H54 (cell line): ENCODE results near the gene DNAJC15.

Source experiments
- DNase-seq: peaks from one replicate; pipeline ENCODE4 v3.0.0; 2011; ENCODE audit warnings: low spot score, mixed read lengths; ENCODE audit not compliant: insufficient read length
- FAIRE-seq: peaks from 3 replicates; lab custom pipeline; 2011; peaks lifted over from hg19 to GRCh38; lab: Jason Lieb, UNC
- POLR2A ChIP-seq: IDR thresholded peaks from 2 replicates; pipeline ENCODE4 v1.6.1; 2011; ENCODE audit warnings: low read depth, mild to moderate bottlenecking, low read length

The DNAJC15 gene

DNA sequence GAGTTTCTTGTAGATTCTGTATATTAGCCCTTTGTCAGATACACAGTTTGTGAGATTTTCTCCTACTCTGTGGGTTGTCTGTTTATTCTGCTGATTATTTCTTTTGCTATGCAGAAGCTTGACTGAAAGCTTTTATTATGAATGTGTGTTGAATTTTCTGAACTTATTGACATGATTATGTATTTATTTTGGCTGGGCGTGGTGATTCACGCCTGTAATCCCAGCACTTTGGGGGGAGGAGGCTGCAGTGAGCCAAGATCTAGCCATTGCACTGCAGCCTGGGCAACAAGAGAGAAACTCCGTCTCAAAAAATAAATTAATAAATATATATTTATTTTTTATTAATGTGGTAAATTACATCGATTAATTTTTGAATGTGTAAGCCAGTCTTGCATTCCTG, 78.9 kb downstream of the DNAJC15 start:
- DNase-seq = no peak
- TF ChIP-seq POLR2A = no peak
- no peak for FAIRE-seq

DNA sequence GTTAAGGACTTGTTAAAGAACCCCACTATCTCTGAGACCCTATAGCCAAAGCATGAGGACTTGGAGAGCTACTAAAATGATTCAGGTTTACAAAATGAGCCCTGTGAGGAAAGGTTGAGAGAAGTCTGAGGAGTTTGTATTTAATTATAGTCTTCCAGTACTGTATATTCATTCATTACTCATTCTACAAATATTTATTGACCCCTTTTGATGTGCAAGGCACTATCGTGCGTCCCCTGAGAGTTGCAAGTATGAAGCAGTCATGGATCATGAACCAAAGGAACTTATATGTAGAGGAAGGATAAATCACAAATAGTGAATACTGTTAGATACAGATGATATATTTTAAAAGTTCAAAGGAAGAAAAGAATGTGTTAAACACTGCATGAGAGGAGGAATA, 84.4 kb downstream of the DNAJC15 start:
- no peak for TF ChIP-seq POLR2A
- no peak for DNase-seq
- no peak for FAIRE-seq

DNA sequence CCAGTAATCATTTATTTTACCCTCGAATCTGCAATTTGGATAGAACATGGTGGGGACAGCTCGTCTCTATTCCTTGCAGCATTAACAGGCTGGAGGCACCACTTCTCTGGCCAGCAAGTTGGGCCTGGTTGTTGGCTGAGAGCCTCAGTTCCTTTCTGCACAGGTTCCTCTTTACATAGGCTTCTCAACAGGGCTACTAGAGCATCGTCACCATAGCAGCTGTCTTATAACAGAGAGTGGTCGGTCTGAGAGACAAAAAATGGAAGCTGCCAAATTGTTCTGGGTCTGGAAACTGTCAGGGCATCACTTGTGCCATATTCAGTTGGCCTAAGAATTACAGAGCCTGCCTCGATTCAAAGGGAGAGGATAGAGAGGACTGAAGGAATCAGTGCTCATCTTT, 86.7 kb downstream of the DNAJC15 start:
- no peak for FAIRE-seq
- TF ChIP-seq POLR2A = no peak
- no peak for DNase-seq

DNA sequence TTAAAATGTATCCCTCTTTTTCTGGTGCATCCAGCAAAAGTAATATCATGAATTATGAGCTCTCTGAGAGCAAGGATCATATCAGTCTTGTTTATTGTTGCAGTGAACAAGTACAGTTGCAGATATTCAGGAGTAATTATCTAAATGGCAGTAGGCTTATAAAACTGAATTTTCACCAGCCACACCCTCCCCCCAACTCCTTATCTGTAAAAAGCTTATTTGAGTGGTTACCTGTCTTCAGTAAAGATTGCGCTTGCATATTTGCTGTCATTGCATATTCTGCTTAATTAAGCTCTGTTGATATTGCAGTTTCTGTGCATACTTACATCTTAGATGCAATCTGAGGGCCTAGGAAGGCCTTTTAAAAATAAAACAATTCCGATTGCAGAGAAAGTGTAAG, 87.3 kb downstream of the DNAJC15 start:
- FAIRE-seq (no peak), DNase-seq (no peak)
- TF ChIP-seq POLR2A = no peak

DNA sequence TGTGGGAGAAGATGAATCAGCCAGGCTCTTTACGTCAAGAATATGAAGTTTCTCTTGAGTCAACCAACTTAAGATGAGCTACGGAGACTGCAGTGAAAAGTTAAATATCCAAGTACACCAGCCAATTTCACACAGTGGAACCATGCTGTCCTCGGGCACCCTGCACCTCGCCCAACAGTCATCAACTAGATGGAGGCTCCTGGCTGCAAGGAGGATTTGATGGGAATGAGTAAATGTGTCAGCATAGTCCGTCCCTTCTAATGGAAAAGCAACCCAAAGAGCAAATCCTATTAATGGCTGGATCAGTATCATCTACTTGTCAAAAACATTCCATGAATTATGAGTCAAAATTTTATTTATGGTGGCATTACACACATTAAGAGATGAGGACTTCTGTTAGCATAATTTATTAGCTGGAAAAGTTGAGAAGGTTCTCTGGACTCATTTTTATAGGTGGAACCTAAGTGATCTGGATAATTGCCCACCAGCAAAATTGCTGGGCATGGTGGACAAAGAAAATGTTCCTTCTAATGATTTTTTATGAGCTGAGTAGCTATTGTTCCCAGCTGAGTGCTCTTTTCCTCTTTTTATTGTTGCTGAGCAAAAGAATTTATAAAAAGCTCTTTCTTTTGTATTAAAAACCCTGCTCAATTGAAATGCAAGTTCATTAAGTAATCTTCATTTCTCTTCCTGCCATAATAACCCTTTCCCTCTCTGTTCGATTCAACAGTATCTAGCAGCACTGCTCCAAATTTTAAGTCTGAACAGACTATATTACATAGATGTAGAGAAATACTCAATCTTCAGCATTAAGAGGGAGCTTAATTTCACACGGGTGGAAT, 88.4 kb downstream of the DNAJC15 start:
- DNase-seq = no peak
- no peak for TF ChIP-seq POLR2A
- FAIRE-seq = no peak

DNA sequence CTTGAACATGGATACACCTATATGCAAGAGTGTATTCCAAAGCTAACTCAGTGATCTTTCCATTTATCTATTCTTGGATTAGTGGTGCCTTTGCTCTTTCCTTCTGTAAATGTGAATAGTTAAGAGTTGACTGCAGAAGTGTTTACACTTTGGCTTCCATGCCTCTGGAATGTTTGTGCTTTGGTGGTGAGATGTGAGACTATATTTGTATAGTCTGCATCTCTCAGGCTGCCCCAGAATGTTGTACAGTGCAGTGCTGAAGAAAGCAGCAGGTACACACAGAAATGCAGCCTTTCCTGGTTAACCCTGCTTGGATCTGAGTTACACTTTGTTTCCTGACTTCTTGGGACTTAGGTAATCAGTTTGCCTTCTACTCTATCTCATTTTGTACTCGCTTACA, 90.2 kb downstream of the DNAJC15 start:
- TF ChIP-seq POLR2A = no peak
- DNase-seq (no peak), FAIRE-seq (no peak)

DNA sequence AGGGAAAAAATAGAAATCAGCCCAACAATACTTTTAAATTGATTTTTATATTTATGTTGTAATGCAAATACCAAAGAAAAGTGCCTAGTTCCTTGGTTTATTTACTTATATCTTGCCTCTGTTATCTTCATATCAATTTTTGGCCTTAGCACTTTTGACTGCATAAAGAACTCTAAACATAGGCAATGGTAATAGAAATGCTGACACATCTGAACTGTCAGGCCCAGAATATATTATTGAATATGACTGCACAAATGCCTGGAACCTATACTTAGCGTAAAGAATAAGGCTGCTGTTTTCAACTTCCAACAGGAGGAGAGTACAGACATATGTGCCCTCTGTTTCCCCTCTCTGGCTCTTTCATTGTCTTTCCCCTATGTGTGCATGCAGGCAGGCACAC, 91.1 kb downstream of the DNAJC15 start:
- no peak for TF ChIP-seq POLR2A

DNA sequence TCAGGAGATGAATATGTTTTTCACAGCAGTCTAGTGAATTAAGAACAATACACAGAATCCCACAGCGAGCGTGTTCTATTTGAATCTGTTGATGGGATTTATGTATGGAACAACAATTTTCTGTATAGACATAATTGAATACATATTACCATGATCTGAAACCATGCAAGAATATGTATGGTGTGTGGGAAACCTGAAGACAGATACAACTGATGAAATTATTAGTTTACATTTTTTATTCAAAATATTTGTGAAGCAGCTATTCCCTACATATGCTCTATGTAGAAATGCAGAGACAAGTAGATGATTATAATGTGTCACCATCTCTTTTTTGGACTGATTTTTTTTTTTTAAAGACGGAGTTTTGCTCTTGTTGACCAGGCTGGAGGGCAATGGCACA, 91.8 kb downstream of the DNAJC15 start:
- no peak for TF ChIP-seq POLR2A
- FAIRE-seq = no peak
- DNase-seq = no peak

More for the DNA sequence above, 91.1 kb downstream of the DNAJC15 start:
- no peak for DNase-seq
- FAIRE-seq = no peak

DNA sequence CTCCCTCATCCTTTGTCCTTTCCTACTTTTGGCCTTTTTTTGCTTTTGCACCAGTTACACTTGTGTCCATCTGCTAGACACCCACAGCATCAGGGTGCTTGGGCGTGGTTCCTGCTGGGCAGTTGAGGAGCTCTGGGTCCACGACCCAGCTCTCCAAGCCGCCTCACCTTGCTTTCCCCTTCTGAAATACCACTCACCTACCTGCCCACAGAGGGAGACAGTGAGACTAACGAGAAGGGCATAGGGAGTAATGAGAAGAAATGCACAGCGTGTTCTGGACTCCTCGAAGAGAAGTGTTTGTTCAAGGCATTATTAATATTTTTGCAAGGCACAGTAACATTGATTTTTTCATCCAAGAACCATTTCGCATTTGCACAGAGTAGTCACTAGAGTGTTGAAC, 92.9 kb downstream of the DNAJC15 start:
- DNase-seq (no peak), FAIRE-seq (no peak)
- TF ChIP-seq POLR2A = no peak

DNA sequence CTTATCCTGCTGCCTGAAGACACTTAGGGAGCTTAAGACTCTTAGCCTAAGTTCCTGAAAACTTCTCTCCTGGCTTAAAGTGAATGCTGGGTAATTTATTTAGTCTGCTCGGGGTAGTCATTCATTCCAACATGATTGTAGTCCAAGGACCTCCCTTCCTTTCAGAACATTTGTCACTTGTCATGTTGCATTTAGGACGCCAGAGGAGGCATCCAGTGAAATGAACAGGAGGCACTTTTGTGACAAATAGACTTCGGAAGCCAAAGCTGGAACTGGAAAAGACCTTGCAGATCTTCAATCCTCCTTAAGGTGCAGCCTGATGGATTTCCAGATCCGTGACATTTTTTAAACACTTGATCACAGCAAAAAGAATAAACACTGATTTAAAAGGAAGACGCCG, 95.1 kb downstream of the DNAJC15 start:
- no peak for TF ChIP-seq POLR2A
- FAIRE-seq = no peak
- DNase-seq = no peak

DNA sequence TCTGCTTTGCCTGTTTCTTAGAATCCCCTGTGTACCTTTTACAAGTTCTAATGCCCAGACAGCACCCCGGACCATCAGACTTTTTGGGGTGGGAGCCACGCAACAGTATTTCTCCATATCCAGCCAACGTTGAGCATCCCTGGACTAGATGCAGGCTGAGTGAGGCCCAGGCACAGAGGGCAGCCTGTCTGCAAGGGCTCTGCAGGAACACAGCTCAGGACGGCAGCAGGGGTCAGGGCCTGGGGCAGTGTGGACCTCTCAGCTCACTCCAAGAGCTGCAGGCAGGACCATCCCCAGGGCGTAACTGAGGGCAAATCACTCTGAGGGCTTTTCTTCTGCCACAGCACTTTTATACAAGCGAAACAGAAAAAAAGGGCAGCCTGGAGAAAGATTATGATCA, 95.8 kb downstream of the DNAJC15 start:
- FAIRE-seq (no peak), DNase-seq (no peak)

DNA sequence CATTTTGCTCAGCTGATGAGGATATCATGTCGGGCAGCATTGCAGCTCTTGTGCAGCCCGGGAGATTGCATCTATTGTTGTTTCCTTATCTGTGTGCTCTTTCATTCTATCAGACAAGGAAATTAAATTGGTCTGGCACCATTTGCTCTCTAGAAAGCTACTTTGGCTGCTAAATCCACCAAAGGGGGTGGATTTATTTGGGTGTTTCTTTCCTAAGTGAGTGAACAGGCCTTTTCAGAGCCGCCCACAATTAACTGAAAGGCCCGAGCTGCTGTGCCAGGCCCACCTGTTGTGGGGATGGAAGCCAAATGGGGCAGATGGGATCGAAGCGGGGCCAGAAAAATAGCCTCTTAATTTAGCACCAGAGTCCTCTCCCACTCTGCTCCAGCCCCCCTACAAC, 99.4 kb downstream of the DNAJC15 start:
- FAIRE-seq = no peak
- no peak for TF ChIP-seq POLR2A
- no peak for DNase-seq

More for the DNA sequence above, 95.8 kb downstream of the DNAJC15 start:
- TF ChIP-seq POLR2A = no peak

DNA sequence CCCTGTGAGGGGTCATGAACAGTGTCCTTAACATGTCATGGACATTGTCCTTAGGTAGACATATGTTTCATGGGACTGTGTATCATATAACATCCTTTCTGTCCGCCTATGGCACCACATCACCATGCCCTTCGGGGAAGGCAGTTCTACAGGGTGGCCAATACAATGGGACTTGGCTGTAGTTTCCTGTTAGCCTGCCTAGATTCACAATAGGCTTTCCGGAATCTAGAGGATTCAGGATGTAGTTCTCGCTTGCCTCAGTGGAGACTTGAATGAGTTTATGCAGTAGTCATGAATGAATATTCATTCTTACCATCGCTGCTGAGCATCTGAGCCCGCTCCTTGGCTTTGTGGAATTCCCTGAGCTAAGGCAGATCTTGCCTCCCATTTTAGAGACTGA, 100.5 kb downstream of the DNAJC15 start:
- no peak for TF ChIP-seq POLR2A
- FAIRE-seq = no peak
- no peak for DNase-seq

DNA sequence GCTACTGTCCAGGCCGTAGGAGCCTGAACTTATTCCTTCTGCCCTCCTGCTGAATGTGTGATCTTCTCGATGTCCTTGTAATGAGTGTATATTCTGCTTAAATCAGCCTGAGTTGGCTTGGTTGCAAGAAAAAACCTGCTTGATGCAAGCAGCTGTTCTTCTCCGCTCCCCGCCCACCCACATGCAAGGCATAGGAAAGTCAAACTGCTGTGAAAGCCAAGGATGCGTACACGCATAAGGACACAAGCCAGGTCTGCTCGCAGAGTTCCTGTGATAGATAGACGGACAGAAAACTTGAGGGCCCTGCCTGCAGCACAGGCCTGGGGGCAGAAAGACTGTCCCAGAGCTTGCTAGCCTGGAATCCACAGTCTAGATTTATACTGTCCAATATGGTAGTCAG, 101.1 kb downstream of the DNAJC15 start:
- TF ChIP-seq POLR2A = no peak
- DNase-seq (no peak), FAIRE-seq (no peak)

DNA sequence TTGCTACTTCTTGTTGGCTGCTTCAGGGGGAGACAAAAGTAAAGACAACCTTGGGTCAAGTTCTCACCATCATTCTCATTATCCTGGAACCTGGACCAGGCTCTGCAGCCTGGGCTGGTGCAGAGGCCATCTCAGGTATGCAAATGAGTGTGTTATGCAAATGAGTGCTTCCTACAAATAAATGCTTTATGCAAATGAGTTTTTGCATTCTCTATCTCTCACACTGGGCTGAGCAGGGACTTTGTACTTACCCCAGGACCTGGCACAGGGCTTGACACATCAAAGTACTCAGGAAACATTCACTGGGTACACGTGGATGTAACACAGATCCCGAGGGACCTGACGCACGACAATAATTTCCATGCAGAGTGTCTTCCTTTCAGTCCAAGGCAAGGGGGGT, 103.0 kb downstream of the DNAJC15 start:
- no peak for DNase-seq
- no peak for TF ChIP-seq POLR2A
- no peak for FAIRE-seq
